ENCODE data around the gene SLX4. TPM values are rescaled to one million over a fixed set of nuclear protein-coding genes. Genes with fewer than 3 reads are reported as not detected.

The SLX4 gene
- total and polyA plus RNA-seq, 12 donors = 1.1 to 4.4 (median 2.9) TPM

GRCh38 chr16:3637371-3637923 is 26.0 kb upstream of the SLX4 start:
- peak in 1 of 8 donors; percentile 7 for ATAC-seq
- Histone ChIP-seq H3K27me3 (no peaks in the 10 kb centered on the region), H3K4me1 (peaks cover 0 to 10% (median 0%) of the 10 kb centered on the region in 9 donors), H3K4me3 (no peak overlapping the region), H3K9me3 (no peaks in the 10 kb centered on the region), H3K27ac (peak overlapping the region in 1 of 10 donors; percentile 22), H3K36me3 (peaks cover 0 to 22% (median 4%) of the 10 kb centered on the region in 9 donors)
- intact Hi-C loops (cut with DNase I) = no loop called here
- DNase-seq = no peak
- no peak for TF ChIP-seq CTCF (IDR thresholded peaks at IDR 0.05)
- WGBS, 2 donors = 63 to 64% methylated on average over 3 of the region's 3 CpGs

GRCh38 chr16:3625911-3626732 is 14.7 kb upstream of the SLX4 start:
- H3K27ac ChIP-seq = peak overlapping the region in 1 of 10 donors; percentile 49
- ATAC-seq = no peak
- no peaks in the 10 kb centered on the region for H3K36me3 ChIP-seq
- intact Hi-C loops (cut with DNase I) = no loop called here
- H3K4me1 ChIP-seq = peaks cover 0 to 32% (median 0%) of the 10 kb centered on the region in 9 donors
- DNase-seq = no peak
- 84 to 86% methylated on average over 4 of the region's 4 CpGs for WGBS, 2 donors
- H3K27me3 ChIP-seq = no peaks in the 10 kb centered on the region
- TF ChIP-seq CTCF (IDR thresholded peaks at IDR 0.05) = no peak
- no peaks in the 10 kb centered on the region for H3K9me3 ChIP-seq
- H3K4me3 ChIP-seq = no peak overlapping the region

- Histone ChIP-seq H3K27me3 (no peaks in the 10 kb centered on the region), H3K36me3 (no peaks in the 10 kb centered on the region), H3K4me1 (peaks cover 0 to 32% (median 0%) of the 10 kb centered on the region in 9 donors), H3K27ac (no peak overlapping the region), H3K4me3 (no peak overlapping the region), H3K9me3 (no peaks in the 10 kb centered on the region)
- intact Hi-C loops (cut with DNase I) = no loop called here
- no peak for ATAC-seq
- no peak for DNase-seq
- TF ChIP-seq CTCF (IDR thresholded peaks at IDR 0.05) = no peak
- WGBS, 2 donors = 96% methylated on average over 5 of the region's 5 CpGs
Observed at GRCh38 chr16:3625331-3625730, 13.9 kb upstream of the SLX4 start.

GRCh38 chr16:3623642-3624041 is 12.2 kb upstream of the SLX4 start:
- Histone ChIP-seq H3K27ac (no peak overlapping the region), H3K27me3 (no peaks in the 10 kb centered on the region), H3K9me3 (no peaks in the 10 kb centered on the region), H3K36me3 (no peaks in the 10 kb centered on the region), H3K4me3 (no peak overlapping the region), H3K4me1 (peaks cover 0 to 33% (median 0%) of the 10 kb centered on the region in 9 donors)
- no peak for TF ChIP-seq CTCF (IDR thresholded peaks at IDR 0.05)
- ATAC-seq = no peak
- WGBS, 2 donors = 94 to 95% methylated on average over 3 of the region's 3 CpGs
- DNase-seq = no peak
- intact Hi-C loops (cut with DNase I) = no loop called here
